VCaP (cell line): ENCODE data around the gene CD7.

ENCODE experiments used
- H3K27ac ChIP-seq: fragments of 450-650 bp; 2 replicates; pipeline ENCODE4 v1.5.1; 2017
- CTCF ChIP-seq: fragments of 450-650 bp; conservative IDR thresholded peaks from 2 replicates; pipeline ENCODE4 v1.5.1; 2017; ENCODE audit warnings: mild to moderate bottlenecking, moderate library complexity

The CD7 gene

GRCh38 chr17:82323514-82324234, 6.3 kb upstream of the CD7 start:
- H3K27ac ChIP-seq, result no peak overlapping the region
- no peak for TF ChIP-seq CTCF

- no peak overlapping the region for H3K27ac ChIP-seq
- TF ChIP-seq CTCF, result no peak
Observed at GRCh38 chr17:82322526-82323453, 5.4 kb upstream of the CD7 start.

GRCh38 chr17:82321947-82322466, 4.6 kb upstream of the CD7 start:
- no peak for TF ChIP-seq CTCF
- H3K27ac ChIP-seq, result no peak overlapping the region

GRCh38 chr17:82320956-82321927, 3.8 kb upstream of the CD7 start:
- TF ChIP-seq CTCF, result peak; percentile 94

GRCh38 chr17:82320140-82320840, 2.9 kb upstream of the CD7 start:
- TF ChIP-seq CTCF, result no peak

More at GRCh38 chr17:82320956-82321927, 3.8 kb upstream of the CD7 start:
- no peak overlapping the region for H3K27ac ChIP-seq

GRCh38 chr17:82319619-82320062, 2.2 kb upstream of the CD7 start:
- no peak overlapping the region for H3K27ac ChIP-seq
- no peak for TF ChIP-seq CTCF

More at GRCh38 chr17:82320140-82320840, 2.9 kb upstream of the CD7 start:
- no peak overlapping the region for H3K27ac ChIP-seq
